CD4-positive, alpha-beta T cell treated with Interleukin-21 for 1 hour (primary cell): ENCODE results near the gene FHIT.

Experiments used
- DNase-seq: peaks from one replicate; pipeline ENCODE4 v3.0.0-alpha.2; 2020

FHIT gene

GRCh38 chr3:60073228-60073627, 1178.0 kb downstream of the FHIT start:
- no peak for DNase-seq

- DNase-seq: no peak
Measured at GRCh38 chr3:60070366-60070765, 1180.9 kb downstream of the FHIT start.

- DNase-seq: no peak
Measured at GRCh38 chr3:60065227-60065868, 1185.9 kb downstream of the FHIT start.

- DNase-seq: peak; percentile 34
Measured at GRCh38 chr3:60064210-60065178, 1186.8 kb downstream of the FHIT start.

GRCh38 chr3:60056404-60056803, 1194.8 kb downstream of the FHIT start:
- DNase-seq: peak; percentile 21

DNA sequence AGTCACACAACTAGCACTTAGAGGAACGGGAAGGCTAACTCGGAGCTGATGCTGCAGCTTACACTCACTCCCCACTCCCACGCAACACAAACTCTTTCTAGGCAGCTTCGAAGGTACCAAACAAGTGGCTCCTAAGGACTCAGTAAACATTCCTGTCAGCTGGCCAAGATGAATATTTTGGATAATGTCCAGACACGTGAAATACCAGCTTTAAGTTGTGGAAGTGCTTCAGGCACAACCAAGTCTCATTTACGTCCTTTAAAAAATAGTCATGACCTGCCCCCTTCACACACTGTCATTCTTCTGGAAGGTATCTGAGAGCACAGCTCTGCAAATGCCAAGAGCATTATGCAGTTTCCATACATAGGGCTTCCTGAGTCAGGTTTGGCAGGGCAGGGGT, 1195.5 kb downstream of the FHIT start:
- DNase-seq: no peak

GRCh38 chr3:60053526-60054265, 1197.6 kb downstream of the FHIT start:
- peak; percentile 21 for DNase-seq

DNA sequence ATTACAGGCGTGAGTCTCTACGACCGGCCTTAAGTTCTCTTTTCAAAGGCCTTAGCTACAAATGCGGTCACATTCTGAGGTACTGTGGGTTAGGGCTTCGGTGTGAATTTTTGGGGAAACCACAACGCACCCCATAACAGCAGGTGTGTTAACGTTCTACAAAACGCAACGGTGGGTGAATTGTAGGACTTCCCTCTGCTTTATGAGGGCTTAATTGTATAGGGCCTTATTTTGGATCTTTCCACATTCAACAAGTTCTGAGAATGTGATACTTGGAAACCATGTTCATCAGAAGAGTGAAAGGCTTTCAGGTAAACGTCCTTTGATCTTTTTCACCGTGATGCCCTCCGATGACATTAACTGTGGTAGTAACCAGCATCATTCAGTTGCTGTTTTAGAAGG, 1202.8 kb downstream of the FHIT start:
- DNase-seq: peak; percentile 56

- DNase-seq: peak; percentile 33
Measured at GRCh38 chr3:60047426-60048200, 1203.6 kb downstream of the FHIT start.

- no peak for DNase-seq
Measured at GRCh38 chr3:60046210-60046609, 1205.0 kb downstream of the FHIT start.

DNA sequence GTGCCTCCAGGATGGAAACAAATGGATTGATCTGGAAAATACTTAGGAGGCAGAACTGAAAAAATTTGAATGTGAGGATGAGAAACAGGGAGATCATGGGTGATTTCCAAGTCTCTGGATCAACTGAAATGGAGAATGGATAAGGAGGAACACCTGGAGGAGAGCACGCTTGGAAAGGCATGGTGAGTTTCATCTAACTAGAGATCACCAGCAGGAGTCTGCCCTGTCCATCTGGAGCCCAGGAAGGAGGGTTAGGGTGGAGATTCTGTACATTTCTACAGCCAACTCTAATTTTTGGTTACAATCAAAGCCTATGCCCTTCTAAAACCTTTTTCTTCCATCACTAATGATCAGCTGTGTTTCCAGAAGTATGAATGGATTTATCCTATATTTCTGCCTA, 1205.6 kb downstream of the FHIT start:
- no peak for DNase-seq

DNA sequence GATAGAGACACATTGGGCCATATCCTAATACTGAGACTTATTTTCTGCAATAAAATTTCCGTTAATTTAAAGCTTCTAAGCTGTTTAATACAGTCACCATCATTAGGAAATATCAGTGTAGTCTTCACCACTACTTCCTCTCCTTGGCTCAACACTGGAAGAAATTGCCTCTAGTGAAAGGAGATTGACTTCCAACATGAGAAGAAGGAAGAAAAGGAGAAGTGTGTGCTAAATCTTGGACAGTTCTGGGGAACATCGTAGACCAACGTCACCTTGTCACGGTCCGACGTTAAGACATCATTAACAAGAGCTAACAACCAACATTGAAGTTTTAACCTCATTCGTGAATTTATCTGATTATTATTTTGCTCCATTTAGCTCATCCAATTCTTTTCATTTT, 1214.4 kb downstream of the FHIT start:
- no peak for DNase-seq

GRCh38 chr3:60033901-60034453, 1217.3 kb downstream of the FHIT start:
- no peak for DNase-seq

GRCh38 chr3:60030982-60031381, 1220.3 kb downstream of the FHIT start:
- DNase-seq: no peak

DNA sequence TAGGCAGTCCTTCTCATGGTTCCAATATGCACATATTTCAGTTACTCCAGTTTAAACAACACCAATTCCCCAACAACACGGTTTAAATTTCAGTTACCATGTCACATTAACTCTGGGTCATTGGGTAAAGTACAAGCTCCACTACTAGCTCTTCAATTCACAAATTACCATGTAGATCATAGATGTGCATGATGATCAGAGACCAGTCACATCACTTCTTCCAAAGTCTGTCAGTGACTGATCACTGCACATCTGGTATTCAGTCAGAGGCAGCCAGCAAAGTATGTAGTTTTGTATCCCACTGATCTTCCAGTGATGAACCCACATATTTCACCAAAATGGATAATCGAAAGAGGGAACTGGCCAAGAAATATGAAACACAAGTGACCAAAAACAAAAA, 1223.0 kb downstream of the FHIT start:
- DNase-seq: no peak

- no peak for DNase-seq
Measured at GRCh38 chr3:60027335-60027734, 1223.9 kb downstream of the FHIT start.

- no peak for DNase-seq
Measured at GRCh38 chr3:60025096-60026050, 1225.9 kb downstream of the FHIT start.

DNA sequence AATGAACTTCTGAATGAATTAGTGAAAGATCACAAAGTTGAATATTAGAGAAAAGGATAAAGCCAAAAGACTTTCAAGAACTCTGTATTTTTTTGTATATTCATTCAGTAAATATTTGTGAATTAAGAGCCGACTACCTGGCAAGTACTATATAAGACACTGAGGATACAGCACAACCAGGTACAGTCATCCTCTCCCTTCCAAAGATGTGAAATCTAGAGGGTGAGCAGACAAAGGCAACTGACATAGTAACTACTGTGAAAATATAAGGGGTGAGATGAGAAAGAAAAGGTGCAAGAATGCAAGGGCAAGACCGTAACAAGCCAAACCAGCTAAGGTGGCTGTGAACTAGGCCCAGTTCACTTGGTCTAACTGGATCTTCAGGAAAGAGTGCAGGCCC, 1226.9 kb downstream of the FHIT start:
- DNase-seq: no peak

DNA sequence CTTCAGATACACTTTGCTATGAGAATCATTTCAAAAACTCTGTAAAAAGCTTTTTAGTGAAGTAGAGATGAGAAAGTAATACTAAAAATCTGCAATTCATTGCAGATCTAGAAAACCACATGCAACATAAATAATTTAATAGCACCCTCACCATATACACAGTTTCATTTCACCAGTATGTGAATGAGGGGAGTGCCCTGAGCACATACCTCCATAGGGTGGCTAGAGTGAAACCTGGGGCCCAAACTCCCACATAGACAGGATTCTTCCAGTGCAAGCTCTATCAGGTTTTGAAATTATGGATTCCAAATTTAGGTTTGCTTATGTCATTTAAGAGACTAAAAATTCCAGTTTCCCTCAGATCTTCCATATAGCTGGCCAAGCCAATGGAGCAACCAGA, 1228.1 kb downstream of the FHIT start:
- DNase-seq: no peak

GRCh38 chr3:60017631-60018030, 1233.6 kb downstream of the FHIT start:
- DNase-seq: peak; percentile 63

DNA sequence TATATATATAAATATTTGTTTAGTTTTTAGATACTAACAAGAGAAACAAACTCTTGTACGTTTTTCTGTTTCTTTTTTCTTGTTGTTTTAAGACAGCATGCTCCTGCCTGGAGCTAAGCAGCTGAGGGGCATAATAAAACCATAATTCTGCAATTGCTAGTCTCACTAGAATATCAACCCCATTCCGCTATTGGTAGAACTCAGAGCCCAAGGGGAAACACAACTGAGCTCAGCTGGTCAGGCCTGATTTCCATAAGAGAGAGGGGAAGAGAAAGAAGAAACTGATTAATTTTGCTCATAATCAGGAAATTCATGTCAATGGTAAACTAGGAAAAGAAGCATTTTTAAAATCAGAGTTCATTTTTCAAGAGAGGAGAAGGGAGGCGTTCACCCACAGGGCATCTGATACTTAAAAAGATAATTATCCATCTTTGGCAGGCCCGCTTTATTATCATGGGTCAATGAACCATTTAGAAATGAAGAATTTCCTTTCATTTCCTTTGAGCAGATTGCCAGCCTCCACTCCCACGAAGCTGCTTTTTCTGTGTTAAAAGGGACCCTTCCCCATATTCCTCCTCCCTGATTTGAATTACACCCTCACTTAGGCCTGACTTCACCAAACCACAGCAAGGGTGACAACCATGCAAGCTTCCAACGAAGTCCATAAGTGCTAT, 1236.1 kb downstream of the FHIT start:
- DNase-seq: no peak
